Fibroblast of mammary gland (primary cell): ENCODE results near the gene CCNL2.

ENCODE experiments used
- DNase-seq: peaks from one replicate; pipeline ENCODE4 v3.0.0-alpha.2; 2010; ENCODE audit warnings: low read depth
- H3K4me3 ChIP-seq: 2 replicates; pipeline ENCODE4 v1.5.1; 2011; ENCODE audit warnings: low read depth, mild to moderate bottlenecking, low read length, moderate library complexity; ENCODE audit not compliant: control insufficient read depth
- TF ChIP-seq, protein P1 (sequence below): conservative IDR thresholded peaks from 2 replicates; pipeline ENCODE4 v1.5.1; 2011; ENCODE audit warnings: low read depth, low read length, inconsistent platforms; ENCODE audit not compliant: control insufficient read depth, insufficient read depth

The CCNL2 gene

DNA sequence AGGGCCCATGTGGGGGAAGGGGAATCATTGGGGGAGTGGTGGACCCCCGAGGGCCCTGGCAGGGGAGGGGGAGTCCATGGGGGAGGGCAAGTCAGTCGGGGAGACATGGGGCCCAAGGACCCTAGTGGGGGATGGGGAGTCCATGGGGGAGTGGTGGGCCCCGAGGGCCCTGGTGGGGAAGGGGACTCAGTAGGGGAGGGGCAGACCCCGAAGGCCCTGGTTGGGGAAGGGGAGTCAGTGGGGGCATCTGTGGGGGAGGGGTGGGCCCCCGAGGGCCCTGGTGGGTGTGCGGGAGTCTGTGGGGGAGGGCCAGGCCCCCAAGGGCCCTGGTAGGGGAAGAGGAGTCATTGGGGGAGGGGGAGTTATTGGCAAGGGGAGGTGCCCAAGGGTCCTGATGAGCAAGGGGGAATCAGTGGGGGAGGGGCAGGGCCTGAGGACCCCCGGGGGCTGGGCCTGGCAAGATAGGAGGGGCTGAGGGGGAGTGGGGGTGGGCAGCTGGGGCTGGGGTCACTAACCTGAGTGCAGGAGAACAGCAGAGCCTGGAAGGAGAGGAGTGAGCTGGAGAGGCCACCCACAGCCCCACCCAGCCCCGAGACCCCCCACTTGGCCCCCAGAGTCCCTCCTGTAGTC lies 42.9 kb downstream of the CCNL2 start:
- TF ChIP-seq, protein P1, sequence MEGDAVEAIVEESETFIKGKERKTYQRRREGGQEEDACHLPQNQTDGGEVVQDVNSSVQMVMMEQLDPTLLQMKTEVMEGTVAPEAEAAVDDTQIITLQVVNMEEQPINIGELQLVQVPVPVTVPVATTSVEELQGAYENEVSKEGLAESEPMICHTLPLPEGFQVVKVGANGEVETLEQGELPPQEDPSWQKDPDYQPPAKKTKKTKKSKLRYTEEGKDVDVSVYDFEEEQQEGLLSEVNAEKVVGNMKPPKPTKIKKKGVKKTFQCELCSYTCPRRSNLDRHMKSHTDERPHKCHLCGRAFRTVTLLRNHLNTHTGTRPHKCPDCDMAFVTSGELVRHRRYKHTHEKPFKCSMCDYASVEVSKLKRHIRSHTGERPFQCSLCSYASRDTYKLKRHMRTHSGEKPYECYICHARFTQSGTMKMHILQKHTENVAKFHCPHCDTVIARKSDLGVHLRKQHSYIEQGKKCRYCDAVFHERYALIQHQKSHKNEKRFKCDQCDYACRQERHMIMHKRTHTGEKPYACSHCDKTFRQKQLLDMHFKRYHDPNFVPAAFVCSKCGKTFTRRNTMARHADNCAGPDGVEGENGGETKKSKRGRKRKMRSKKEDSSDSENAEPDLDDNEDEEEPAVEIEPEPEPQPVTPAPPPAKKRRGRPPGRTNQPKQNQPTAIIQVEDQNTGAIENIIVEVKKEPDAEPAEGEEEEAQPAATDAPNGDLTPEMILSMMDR: no peak
- no peak for DNase-seq
- H3K4me3 ChIP-seq: peak overlapping the region; percentile 86

DNA sequence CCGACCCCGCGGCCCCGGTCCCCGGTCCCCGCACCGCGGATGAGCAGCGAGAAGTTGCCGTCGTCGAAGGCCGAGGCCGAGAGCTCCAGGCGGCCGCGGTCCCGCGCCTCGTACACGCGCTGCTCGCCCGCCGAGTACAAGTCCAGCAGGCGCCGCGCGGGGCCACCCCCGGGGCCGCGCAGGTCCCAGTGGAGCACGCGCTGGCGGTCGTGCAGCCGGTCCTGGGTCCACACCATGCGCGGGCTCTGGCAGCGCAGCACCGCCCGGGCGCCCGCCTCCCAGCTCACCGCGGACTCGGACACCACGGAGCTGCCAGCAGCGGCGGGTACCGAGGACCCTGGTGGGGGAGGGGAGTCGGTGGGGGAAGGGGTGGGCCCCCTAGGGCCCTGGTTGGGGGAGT lies 43.7 kb downstream of the CCNL2 start:
- DNase-seq: peak; percentile 42
- TF ChIP-seq, protein P1: no peak
- no peak overlapping the region for H3K4me3 ChIP-seq

DNA sequence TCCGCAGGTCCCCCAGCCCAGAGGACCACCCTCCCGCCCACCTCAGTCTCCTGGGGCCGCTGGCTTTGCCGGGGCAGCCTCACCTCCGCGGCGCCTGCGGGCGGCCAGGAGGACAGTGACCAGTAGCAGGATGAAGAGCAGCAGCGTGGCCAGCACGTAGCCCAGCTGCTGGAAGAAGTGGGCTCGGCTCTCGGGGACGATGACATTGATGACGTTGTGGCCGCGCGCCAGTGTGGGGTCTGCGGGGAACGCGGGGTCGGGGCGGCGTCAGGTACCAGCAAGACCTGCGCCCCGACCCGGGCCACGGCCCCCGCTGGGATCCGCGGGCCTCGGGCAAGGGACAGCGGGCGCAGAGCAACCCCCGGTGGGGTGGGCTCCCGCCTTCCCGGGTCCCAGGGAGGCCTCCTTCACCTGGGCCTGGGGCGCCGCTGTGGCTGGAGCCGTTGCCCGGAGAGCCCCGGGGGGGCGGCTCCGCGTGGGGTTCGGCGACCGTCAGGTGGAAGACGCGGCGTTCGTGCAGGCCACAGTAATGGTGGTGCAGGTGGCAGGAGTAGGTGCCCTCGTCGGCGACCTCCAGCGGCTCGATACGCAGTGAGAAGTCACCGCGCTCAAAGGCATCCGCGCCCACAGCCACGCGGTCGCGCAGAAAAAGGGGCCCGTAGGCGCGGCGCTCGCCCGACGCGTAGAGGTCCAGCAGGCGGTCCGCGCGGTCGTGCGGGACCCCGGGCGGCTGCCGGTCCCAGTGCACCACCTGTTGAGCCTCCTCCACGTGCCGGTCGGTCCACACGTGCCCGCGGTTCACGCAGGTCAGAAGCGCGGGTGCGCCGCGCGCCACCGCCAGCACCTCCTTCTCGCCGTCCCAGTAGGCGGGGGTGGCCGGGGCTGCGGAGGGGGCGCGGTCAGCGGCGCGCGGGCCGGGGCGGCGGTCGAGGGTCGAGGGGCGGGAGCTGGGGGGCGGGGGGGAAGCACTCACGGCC lies 44.6 kb downstream of the CCNL2 start:
- TF ChIP-seq, protein P1: no peak
- no peak overlapping the region for H3K4me3 ChIP-seq
- DNase-seq: no peak

DNA sequence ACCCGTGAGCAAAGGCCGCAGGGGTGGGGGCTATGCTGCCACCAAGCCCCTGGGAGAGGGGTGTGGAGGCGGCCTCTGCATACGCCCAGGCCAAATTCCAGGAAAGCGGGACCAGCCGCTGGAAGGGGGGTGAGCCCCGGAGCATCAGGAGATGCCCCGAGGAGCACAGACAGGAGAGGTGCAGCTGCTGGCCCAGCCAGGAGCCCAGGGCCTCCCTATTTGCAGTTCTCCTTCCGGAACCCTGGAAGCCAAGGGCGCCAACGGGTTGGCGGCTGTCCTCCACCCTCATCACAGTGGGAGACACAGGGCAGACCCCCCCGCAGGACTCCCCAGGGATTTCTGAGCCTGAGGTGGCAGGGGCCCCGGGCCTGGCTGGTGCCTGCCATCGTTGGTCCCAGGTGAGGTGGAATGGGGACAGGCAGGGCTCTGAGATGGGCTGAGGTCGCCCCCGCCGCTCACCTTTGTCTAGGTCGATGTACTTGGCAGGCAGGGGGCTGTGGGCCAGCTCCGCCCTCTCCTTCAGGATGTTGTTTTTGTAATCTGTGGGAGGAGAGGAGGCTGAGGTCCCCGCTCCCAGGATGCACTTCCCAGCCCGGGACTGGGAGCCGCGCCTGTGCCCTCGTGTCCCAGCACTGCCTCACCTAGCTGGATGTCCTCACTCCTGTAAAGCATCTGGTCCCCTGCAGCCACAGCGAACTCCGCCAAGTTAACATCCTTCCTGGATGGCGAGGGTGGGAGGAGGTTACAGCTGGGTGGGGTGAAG lies 45.6 kb downstream of the CCNL2 start:
- no peak for DNase-seq
- no peak overlapping the region for H3K4me3 ChIP-seq
- TF ChIP-seq, protein P1: no peak

DNA sequence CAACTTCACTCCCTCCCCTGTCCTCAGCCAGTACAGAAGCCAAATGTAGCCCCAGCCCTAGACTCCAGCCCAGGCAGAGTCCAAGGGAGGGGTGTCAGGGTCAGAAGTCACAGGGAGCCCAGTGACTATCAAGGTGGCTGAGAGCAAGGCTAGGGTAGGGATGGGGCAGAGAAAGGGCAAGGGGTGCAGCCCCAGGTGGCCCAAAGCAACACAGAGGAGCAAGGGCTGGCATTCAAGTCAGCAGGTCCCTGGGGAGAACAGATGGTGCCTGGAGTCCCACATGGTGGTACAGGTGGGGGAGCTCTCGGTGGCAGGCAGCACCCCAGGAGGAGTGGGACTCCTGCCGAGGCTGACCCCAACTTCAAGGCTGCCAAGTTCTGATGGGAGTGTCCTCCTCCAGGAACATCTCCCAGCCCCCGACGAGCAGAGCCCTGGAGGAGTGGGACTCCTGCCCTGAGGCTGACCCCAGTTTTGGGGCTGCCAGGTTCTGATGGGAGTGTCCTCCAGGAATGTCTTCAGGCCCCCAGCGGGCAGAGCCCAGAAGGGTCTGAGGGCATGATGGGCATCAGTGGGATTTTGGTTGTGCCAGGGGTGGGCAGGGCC lies 46.2 kb downstream of the CCNL2 start:
- H3K4me3 ChIP-seq: no peak overlapping the region
- TF ChIP-seq, protein P1: no peak
- DNase-seq: no peak

DNA sequence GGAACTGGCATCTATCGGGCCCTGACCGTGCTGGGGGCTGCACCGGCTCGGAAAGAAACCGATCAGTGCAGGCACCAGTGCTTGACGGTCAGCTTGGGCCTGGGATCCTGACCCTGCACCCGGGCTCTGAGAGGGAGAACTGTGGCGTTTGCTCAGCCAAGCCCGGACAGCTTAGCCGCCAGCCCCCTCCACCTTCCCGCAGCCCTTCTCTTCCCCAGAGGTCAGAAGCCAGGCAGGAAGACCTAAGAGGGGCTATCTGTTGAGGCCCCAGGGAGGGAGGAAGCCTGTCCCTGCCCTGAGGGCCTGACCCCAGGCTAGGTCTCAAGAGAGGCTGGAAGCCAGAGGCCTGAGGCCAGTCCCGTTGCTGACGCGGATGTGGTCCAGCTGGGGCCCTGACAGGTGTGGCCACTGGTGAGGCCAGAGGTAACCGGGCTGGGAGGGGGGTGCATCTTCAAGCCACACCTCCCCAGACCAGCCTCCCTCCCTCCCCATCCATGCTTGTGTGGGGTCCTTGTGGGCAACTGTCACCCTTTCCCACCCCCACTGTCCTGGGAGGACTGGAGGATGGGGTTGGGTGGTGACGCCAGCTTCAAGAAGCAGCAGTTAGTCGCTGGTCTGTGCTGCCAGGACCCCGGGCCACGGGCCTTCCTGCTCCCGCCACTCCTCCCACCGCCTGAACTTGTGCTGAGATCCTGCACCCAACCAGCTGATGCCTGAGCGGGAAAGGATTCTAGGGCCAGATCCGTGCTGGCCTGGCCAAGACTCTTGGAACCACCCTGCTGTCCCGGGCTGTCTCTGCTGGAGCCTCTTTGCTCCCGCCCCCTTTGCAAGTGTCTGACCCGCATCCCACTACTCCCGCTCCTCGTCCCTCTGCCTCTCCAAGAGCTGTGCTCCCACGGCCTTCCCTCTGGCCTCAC lies 47.4 kb downstream of the CCNL2 start:
- TF ChIP-seq, protein P1: no peak
- no peak overlapping the region for H3K4me3 ChIP-seq
- peak; percentile 61 for DNase-seq
